ENCODE measurements around the gene NTN3.
"Not testable (repeated sequence)": the region's sequence is repeated elsewhere in the genome, so short reads cannot be mapped to it uniquely, and the experiment has no call there.

Gene NTN3

GRCh38 chr16:2466667-2467527 is 4.2 kb upstream of the NTN3 start:
- no peak for DNase-seq

- DNase-seq: peak; percentile 84
These were observed 3.4 kb upstream of the NTN3 start for GRCh38 chr16:2467528-2468232.

- no peak for DNase-seq
These were observed 2.8 kb upstream of the NTN3 start for GRCh38 chr16:2468233-2468724.

- DNase-seq: peak; percentile 96
These were observed 2.2 kb upstream of the NTN3 start for GRCh38 chr16:2468725-2469398.

GRCh38 chr16:2469399-2470233 is 1.5 kb upstream of the NTN3 start:
- DNase-seq: peak; percentile 45

GRCh38 chr16:2470234-2470601 is 879 bp upstream of the NTN3 start:
- no peak for DNase-seq

GRCh38 chr16:2470603-2471015 is 488 bp upstream of the NTN3 start:
- DNase-seq: peak; percentile 93

GRCh38 chr16:2471653-2472487 is 773 bp downstream of the NTN3 start:
- DNase-seq: no peak

GRCh38 chr16:2472488-2472864 is 1.4 kb downstream of the NTN3 start:
- DNase-seq: no peak

- no peak for DNase-seq
These were observed 1.9 kb downstream of the NTN3 start for GRCh38 chr16:2472885-2473445.

- peak; percentile 53 for DNase-seq
These were observed 2.4 kb downstream of the NTN3 start for GRCh38 chr16:2473446-2473926.

- peak; percentile 42 for DNase-seq
These were observed 3.1 kb downstream of the NTN3 start for GRCh38 chr16:2473999-2474876.

- peak; percentile 65 for DNase-seq
These were observed 3.8 kb downstream of the NTN3 start, which contains the start of gene TBC1D24 for GRCh38 chr16:2474877-2475412. TBC1D24 (plus strand) TSS chr16:2475127; CDS start chr16:2496149, 21,022 bp downstream.

- no peak for DNase-seq
These were observed 4.6 kb downstream of the NTN3 start for GRCh38 chr16:2475413-2476344.

GRCh38 chr16:2476345-2476720 is 5.2 kb downstream of the NTN3 start:
- DNase-seq: no peak

GRCh38 chr16:2476741-2477140 is 5.6 kb downstream of the NTN3 start:
- no peak for DNase-seq

- no peak for DNase-seq
These were observed 6.2 kb downstream of the NTN3 start for GRCh38 chr16:2477327-2477726.

GRCh38 chr16:2478279-2478678 is 7.2 kb downstream of the NTN3 start:
- DNase-seq: peak; percentile 35

- DNase-seq: not testable (repeated sequence)
These were observed 8.9 kb downstream of the NTN3 start for GRCh38 chr16:2479996-2480395.
